Coronary artery (tissue), 2 donors: Measurements from ENCODE around the gene DIABLO.

Experiments used
- DNase-seq: peaks from one replicate; pipeline ENCODE4 v3.0.0-alpha.2; 2017; ENCODE audit warnings: low spot score
- H3K27ac ChIP-seq, 2 donors: fragments of 200-600 bp; sonication (generic); one replicate each; pipeline ENCODE4 v1.5.1; 2016 to 2019
- H3K4me3 ChIP-seq: fragments of 200-600 bp; sonication (generic); 2 replicates; pipeline ENCODE4 v1.5.1; 2016; ENCODE audit warnings: mild to moderate bottlenecking, moderate library complexity
- CTCF ChIP-seq: fragments of 200-600 bp; sonication (generic); IDR thresholded peaks from one replicate; pipeline ENCODE4 v1.5.1; 2019; ENCODE audit warnings: antibody characterized with exemption

Gene DIABLO

GRCh38 chr12:122232691-122233090 is 6.8 kb upstream of the DIABLO start:
- TF ChIP-seq CTCF, result no peak
- H3K4me3 ChIP-seq, result no peak overlapping the region

GRCh38 chr12:122230798-122231197 is 4.9 kb upstream of the DIABLO start:
- TF ChIP-seq CTCF, result no peak
- H3K4me3 ChIP-seq, result no peak overlapping the region
- DNase-seq, result no peak
- H3K27ac ChIP-seq, result no peak overlapping the region

More at GRCh38 chr12:122232691-122233090, 6.8 kb upstream of the DIABLO start:
- DNase-seq, result no peak
- H3K27ac ChIP-seq, result no peak overlapping the region

GRCh38 chr12:122228092-122228491 is 2.2 kb upstream of the DIABLO start:
- Histone ChIP-seq H3K27ac (no peak overlapping the region), H3K4me3 (no peak overlapping the region)
- no peak for TF ChIP-seq CTCF
- DNase-seq, result no peak

GRCh38 chr12:122227341-122227740 is 1.5 kb upstream of the DIABLO start:
- no peak for DNase-seq
- Histone ChIP-seq H3K4me3 (no peak overlapping the region), H3K27ac (no peak overlapping the region)
- TF ChIP-seq CTCF, result no peak

- peak overlapping the region; percentile 66 for H3K4me3 ChIP-seq
- H3K27ac ChIP-seq, result peak overlapping the region in 1 of 2 donors; percentile 71
- no peak for DNase-seq
- TF ChIP-seq CTCF, result no peak
Observed at GRCh38 chr12:122226366-122227125, 694 bp upstream of the DIABLO start.

GRCh38 chr12:122216445-122216844 is 9.4 kb downstream of the DIABLO start:
- H3K27ac ChIP-seq, result no peak overlapping the region
- no peak for TF ChIP-seq CTCF
- H3K4me3 ChIP-seq, result no peak overlapping the region
- no peak for DNase-seq

- H3K4me3 ChIP-seq, result no peak overlapping the region
- H3K27ac ChIP-seq, result no peak overlapping the region
- TF ChIP-seq CTCF, result no peak
- DNase-seq, result no peak
Observed at GRCh38 chr12:122215771-122216170, 10.1 kb downstream of the DIABLO start.
